HG03060 (cell line): ENCODE results near the gene DAB2IP.
"Not testable (repeated sequence)": the region's sequence is repeated elsewhere in the genome, so short reads cannot be mapped to it uniquely, and the experiment has no call there.

Source experiments
- ATAC-seq: cut with Tn5 transposase; IDR thresholded peaks from one replicate; pipeline ENCODE4 v1.9.1; 2021; ENCODE audit warnings: low read depth, moderate number of reproducible peaks; ENCODE audit not compliant: unreplicated experiment

Gene DAB2IP

GRCh38 chr9:121739971-121740370 lies 88.5 kb downstream of the DAB2IP start:
- no peak for ATAC-seq

GRCh38 chr9:121741228-121741918 lies 89.9 kb downstream of the DAB2IP start:
- ATAC-seq = no peak

- ATAC-seq = not testable (repeated sequence)
Observed at GRCh38 chr9:121741919-121742283, 90.5 kb downstream of the DAB2IP start.

- ATAC-seq = no peak
Observed at GRCh38 chr9:121742923-121743322, 91.5 kb downstream of the DAB2IP start.

- no peak for ATAC-seq
Observed at GRCh38 chr9:121743441-121744001, 92.1 kb downstream of the DAB2IP start.

- ATAC-seq = no peak
Observed at GRCh38 chr9:121744002-121744686, 92.7 kb downstream of the DAB2IP start.

- ATAC-seq = no peak
Observed at GRCh38 chr9:121744687-121745395, 93.4 kb downstream of the DAB2IP start.

- ATAC-seq = no peak
Observed at GRCh38 chr9:121745396-121745695, 93.9 kb downstream of the DAB2IP start.

- no peak for ATAC-seq
Observed at GRCh38 chr9:121746411-121746810, 95.0 kb downstream of the DAB2IP start.

- no peak for ATAC-seq
Observed at GRCh38 chr9:121746866-121747265, 95.4 kb downstream of the DAB2IP start.

- ATAC-seq = no peak
Observed at GRCh38 chr9:121748074-121748473, 96.6 kb downstream of the DAB2IP start.

GRCh38 chr9:121748727-121749423 lies 97.4 kb downstream of the DAB2IP start:
- ATAC-seq = no peak

- ATAC-seq = no peak
Observed at GRCh38 chr9:121749614-121750013, 98.2 kb downstream of the DAB2IP start.

- ATAC-seq = no peak
Observed at GRCh38 chr9:121750259-121750714, 98.9 kb downstream of the DAB2IP start.

- no peak for ATAC-seq
Observed at GRCh38 chr9:121750715-121751623, 99.5 kb downstream of the DAB2IP start.

- ATAC-seq = no peak
Observed at GRCh38 chr9:121751686-121752445, 100.4 kb downstream of the DAB2IP start.

GRCh38 chr9:121752929-121753328 lies 101.5 kb downstream of the DAB2IP start:
- no peak for ATAC-seq

GRCh38 chr9:121753802-121754654 lies 102.6 kb downstream of the DAB2IP start:
- ATAC-seq = no peak
